HG03135 (cell line): Measurements from ENCODE around the gene SMPX.
"Not testable (repeated sequence)": the region's sequence is repeated elsewhere in the genome, so short reads cannot be mapped to it uniquely, and the experiment has no call there.

ENCODE experiments used
- ATAC-seq: cut with Tn5 transposase; IDR thresholded peaks from one replicate; pipeline ENCODE4 v1.9.1; 2021; ENCODE audit warnings: mild to moderate bottlenecking, moderate library complexity; ENCODE audit not compliant: unreplicated experiment

Gene SMPX

DNA sequence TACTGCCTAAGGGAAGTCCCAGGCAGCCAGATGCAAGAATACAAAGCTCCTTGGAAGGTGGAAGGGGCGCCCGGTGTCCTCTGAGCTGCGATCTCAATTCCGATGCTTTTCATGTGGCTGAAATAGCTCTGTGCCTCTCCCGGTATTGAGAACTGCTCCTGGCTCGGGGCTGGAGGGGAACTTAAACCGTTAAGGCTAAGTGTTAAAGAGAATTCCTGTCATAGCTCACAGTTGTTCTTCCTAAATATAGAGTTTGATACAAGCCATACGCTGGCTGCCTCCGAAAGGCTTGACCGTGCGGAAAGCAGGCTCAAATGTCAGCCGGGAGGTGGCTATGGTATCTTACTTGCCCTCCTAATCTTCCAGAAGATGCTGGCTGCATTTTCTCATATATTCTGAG, at the start of gene SMPX:
Gene SMPX (minus strand): TSS at position 157 of the 400 bp plus-strand sequence. CDS start 3,826 bp downstream, outside the sequence.
- no peak for ATAC-seq

DNA sequence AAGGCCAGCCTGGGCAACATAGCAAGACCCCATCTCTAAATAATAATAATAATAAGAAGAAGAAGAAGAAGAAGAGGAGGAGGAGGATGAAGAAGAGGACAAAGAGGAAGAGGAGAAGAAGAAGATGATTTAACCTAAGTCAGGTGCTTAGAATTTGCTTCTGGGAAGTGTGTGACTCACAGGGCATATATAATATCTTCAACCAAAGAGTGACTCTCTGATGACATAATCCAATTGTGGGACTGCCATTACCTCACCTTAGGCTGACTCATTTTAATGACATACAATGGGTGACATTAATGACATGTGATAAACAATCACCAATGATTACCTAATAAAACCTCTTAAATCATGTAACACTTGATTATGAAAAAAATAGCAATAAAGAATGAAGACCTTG, 48.8 kb upstream of the SMPX start:
- no peak for ATAC-seq

DNA sequence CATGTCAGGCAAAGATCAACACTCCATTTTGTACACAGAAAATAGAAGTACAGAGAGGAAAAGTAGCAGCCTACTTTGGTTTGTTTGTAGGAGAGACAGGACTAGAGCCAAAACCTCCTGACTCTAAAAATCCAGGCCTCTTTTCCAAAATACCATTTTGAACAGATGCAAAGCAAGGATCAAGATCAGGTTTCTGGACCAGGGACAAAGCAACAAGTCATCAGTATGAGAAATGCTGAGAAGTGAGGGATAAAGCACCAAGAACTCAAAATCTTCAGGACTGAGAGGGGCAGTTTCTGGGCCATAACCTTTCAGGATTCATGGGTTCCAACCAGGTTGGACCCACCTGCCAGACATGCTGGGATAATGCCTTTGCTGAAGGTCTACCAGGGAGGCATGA, 44.9 kb upstream of the SMPX start:
- ATAC-seq, result no peak

DNA sequence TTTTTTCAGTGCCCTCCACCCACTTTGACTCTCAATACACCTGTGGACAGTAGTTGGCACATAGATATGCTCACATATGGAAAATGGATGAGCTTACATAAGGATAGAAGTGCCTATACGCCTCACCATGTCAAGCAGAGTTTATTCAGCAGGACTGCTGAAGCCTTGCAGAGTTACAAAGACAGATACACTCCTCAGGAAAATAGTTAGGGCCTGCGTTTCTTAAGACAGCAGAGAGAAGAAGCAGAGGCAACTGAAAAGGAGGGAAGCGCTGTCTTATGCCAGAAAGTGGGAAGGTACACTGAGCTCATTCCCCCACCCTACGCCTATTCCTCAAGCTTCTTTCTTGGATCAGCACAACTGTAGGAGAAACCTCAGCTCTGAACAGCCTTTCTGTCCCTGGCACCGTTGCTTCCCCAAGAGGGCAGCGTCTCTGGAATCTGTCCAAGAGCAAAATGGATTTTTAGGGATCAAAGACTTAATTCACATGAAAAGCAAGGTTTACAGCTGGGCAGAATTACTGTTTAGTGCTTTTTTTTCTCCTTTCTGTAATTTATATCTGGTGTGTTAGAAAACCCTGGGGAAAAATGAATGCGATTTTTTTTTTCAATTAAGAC, 44.2 kb upstream of the SMPX start:
- no peak for ATAC-seq

DNA sequence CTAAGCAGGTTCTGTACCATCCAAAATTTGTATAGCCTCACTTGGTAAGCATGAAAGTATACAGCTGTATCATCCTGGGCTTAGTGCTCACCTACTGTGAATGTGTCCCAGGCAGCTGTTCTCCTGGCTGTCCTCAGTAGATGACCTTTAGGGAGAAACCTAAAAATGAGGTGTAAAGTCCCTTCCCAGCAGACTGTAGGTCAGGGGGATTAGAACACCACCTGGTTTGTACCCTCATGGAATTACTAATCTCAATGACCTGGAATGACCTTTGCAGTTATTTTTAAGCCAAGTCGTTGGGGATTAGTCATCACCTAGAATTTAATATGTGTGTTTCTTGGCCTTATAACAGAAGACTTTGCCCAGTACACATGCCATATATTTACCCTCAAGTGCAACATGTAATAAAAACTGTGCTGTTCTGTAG, 42.4 kb upstream of the SMPX start:
- ATAC-seq, result no peak

DNA sequence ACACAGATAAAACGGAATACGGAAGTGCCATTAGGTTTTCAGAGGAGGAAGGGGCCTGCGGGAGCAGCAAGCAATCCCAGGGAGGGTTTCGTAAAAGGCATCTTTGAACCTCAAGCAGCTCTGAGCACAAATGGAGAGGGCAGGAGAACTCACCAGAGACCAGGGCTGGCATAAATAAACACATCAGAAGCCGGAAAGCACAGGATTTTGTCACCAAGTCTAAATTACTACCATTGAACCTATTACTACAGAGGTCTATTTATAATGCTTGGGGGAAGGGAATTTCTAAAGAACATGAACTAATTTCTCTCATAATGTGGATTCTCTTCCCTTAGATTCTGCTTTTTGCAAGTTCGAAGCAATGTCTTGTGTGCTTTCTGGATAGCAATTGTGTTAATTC, 41.9 kb upstream of the SMPX start:
- ATAC-seq, result no peak

DNA sequence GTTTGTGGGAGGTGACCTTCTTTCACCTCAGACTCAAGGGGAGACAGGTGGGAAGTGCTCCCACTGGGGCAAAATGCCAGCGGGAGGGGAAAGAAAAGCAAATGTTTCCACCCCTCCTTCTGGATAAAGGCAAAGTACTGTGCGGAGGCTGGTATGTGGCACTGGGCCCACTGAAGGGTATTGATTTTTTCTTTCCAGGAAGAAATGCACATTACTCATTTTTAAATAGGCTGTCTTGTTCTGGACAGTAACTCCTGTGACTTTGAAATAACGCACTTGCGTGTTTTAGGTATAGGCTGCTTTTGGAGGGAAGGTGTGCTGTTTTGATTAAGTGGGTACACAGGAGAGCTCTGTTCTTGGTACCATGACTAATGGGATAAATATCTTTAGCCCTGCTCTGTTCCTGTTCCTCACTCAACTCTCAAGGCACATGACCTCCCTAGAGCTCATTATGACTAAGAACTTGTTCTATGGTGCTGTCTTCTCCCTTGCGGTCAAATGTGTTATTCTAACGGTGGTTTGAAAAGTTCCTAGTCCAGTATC, 40.8 kb upstream of the SMPX start:
- no peak for ATAC-seq

DNA sequence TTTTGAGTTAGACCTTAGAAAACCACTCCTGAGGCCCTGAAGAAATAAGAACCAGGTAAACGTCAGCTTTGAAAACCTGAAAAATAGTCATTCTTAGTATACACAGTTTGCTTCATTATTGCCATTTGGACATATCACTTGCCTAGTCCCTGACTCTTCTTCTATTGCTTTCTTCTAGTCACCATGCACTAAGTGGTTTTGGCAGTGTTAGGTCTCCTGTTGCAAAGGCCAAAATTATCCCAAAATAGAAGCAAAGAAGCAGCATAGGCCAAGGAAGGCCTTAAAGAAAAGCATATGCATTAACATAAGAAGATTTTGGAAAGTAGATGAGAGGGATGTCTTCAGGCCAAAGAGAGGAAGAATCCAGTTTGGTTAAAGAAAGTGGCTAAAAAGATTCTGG, 24.1 kb upstream of the SMPX start:
- ATAC-seq, result no peak

DNA sequence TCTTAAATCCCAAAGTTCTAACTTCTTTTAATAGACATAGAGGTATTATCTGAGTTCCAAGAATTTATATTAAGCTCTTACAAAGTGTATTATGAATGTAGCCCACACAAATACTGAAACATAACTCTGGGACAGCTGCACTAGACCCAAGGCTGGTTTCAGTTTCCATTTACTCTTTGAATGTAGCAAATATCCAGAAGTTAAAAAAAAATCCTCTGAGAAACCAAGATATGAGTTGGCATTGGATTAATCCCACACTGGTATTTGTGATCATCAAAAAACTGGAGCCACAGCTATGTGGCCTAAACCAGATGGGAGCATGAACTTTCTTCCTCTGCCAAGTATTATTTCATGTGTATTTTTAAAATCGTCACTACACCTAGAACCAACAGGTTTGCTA, 23.6 kb upstream of the SMPX start:
- peak; percentile 60 for ATAC-seq

DNA sequence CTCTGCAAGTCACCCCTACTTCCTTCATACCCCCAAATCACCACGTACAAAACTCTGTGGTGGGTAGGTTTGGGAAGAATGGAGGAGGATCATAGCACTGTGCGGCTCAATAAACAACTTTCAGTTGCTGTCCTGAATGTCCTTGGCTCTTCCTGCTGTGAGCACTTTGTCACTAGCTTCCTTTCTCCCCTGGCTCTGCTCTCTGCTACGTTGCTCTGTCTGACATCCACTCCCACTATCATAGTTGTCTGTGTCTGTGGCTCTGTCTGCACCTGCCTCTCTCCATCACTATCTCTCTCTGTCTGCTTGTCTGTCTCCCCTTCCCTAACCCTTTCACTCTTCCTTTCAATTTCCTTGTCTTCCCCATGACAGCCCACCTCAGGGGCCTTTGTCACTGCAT, 21.2 kb upstream of the SMPX start:
- ATAC-seq, result no peak

DNA sequence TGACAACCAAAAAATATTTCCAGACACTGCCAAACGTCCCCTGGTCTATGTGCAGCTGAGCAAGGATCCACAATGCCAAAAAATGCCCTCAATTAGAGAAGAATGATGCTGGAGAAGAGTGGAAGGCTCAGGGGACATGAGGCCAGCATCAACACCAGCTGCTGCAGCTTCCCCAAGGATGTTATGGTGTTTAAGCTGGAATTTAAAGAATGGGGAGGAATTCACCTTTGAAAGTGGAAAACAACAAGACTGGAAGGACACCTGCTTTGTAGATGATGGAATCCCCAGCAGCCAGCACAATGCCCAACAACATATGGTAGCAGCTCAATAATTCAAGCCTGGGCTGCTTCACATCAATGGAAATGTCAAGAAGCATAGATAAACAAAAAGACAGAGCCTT, 20.3 kb upstream of the SMPX start:
- ATAC-seq, result no peak

DNA sequence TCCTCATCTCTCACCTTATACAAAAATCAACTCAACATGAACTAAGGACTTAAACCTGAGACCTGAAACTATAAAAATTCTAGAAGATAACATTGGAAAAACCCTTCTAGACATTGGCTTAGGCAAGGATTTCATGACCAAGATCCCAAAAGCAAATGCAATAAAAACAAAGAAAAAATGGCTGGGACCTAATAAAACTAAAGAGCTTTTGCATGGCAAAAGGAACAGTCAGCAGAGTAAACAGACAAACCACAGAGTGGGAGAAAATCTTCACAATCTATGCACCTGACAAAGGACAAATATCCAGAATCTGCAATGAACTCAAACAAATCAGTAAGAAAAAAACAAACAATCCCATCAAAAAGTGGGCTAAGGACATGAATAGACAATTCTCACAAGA, 17.2 kb upstream of the SMPX start:
- not testable (repeated sequence) for ATAC-seq

DNA sequence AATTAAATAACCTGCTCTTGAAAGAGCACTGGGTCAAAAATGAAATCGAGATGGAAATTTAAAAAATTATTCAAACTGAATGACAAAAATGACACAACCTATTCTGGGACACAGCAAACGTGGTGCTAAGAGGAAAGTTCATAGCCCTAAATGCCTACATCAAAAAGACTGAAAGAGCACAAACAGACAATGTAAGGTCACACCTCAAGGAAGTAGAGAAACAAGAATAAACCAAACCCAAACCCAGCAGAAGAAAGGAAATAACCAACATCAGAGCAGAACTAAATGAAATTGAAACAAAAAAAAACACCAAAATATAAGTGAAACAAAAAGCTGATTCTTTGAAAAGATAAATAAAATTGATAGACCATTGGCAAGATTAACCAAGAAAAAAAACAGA, 15.1 kb upstream of the SMPX start:
- ATAC-seq, result not testable (repeated sequence)

DNA sequence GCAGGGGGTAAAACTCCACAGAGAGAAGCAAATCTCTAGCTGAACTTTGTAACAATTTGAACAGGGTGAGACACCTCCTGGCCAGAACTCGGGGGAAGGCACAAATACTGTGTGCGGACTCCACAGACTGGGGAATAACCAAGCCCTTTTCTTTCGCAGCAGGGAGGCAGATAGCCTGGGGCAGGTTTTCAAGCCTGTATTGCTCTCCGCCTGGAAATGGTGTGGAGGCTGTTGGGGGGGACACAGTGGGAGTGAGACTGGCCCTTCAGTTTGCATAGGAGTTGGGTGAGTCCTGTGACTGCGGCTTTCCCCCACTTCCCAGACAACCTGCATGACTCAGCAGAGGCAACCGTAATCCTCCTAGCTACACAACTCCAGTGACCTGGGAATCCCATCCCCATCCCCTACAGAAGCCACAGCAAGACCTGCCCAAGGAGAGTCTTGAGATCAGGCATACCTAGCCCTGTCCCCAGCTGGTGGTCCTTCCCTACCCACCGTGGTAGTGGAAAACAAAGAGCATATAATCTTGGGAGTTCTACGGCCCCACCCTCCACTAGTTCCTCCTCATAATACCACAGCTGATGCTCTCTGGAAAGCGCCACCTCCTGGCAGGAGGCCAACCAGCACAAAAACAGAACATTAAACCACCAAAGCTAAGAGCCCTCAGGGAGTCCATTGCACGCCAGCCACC, 12.9 kb upstream of the SMPX start:
- no peak for ATAC-seq

DNA sequence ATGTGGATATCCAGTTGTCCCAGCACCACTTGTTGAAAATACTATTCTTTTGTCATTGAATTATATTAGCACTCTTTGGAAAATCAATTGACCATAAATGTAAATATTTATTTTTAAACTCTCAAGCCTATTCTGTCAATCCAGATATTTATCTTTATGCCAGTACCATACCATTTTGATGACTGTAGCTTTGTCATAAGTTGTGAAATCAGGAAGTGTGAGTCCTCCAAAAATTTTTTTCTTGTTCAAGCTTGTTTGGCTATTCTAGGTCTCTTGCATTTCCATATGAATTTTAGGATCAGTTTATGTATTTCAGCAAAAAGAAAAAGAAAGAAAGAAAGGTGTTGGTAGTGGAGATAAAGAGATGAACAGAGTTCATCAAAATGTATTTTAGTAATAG, 8.2 kb upstream of the SMPX start:
- no peak for ATAC-seq

DNA sequence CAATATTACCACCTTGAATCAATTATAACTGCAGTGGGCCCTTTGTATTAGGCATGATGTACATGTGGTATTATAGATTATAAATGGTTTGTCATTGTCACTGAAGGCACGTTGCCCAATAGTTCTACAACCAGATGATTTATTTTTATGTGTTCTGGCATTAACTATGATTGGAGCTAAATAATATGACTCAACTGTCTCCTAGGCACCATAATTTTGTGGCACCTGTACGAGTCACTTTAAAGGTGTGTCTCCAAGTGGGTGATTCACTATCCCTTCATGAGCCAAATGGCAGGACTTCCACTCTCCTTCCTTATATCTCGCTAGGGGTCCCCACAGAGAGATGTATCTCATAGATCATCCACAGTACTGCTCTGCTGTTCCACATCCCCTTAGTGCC, 6.1 kb upstream of the SMPX start:
- ATAC-seq, result no peak

DNA sequence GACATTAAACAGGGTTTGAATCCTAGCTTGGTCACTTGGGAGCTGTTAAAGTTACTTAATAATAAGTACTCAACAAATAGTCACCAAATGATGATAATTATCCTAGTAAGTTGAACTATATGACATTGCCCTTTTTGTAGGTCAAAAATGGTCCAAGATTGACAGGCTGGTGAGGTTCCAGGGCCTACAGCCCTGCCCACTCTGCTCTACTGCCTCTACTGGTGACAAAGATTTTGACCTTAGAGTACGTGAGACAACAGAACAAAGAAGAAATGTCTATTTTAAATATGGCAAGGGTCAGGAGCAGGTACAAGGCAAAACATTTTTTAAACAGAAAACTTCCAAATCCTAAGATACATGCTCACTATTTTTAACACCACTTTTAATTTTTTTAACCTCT, 572 bp upstream of the SMPX start:
- ATAC-seq, result no peak

DNA sequence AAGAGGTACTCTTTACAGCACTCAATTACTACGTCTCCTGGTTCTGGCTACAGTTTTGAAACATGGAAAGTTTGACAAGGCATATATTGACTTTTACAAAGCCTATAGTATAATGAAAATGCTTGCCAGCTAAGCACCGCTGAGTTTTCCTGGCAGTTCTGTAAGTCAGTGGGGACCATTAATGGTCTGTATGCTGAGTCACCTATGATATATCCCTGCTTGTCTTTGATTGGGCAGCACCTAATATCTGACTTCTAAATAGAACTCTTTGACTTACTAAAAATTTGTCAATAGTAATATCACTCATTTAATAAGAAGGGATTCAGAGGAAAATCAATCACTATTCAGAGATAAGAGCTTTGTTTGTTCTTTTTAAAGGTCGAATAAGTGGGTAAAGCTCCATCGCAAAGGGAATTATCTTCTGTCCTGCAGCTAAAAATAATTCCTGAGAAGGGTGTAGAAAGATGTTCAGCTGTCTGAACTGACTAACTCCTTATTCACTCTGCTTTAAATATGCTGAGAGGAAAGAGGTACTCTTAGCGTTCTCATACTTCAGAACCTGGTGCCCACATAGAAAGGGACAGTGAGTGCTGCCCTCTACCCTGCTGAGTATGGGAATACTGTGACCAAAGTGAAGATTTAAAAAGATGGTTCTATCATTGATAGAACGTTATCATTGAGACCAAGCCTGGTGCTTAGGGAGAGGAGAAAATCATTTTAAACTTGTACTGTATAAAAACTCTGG, 959 bp downstream of the SMPX start:
- ATAC-seq, result no peak

DNA sequence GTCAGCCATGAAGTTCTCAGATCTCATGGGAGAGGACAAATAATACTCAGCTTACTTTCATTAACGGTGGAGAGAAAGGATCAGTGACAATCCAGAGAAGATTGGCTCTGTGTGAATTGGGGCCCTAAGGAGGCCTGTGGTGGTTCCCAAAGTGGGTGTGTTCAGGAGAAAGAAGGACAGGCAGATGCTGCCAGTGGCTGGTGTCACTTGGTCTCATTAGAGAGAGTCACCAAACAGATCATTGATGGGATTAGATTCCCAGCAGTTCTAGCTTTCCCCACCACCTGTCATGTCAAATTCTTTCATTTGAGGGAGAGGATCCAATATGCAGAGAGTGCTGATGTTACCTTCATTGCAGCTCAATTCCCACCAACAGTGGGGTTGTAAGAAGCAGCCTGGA, 8.0 kb downstream of the SMPX start:
- ATAC-seq, result no peak

DNA sequence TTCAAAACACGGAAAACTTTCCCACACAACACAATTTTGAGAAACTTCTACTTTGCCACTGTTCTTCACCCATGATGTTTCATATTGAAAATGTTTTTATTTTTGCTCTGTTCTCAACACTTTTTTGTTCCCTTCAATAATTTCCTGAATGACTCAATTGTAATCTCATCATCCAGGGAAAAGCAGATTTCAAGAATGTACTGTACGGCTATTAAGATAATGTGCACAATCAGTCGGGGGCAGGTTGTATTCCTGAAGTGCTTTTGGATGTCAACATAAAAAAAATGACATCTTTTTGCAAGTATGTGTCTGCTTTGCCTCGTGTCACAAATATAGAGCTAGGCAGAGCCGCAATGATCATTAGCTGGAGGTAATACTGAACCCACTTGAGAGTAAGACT, 9.7 kb downstream of the SMPX start:
- no peak for ATAC-seq

DNA sequence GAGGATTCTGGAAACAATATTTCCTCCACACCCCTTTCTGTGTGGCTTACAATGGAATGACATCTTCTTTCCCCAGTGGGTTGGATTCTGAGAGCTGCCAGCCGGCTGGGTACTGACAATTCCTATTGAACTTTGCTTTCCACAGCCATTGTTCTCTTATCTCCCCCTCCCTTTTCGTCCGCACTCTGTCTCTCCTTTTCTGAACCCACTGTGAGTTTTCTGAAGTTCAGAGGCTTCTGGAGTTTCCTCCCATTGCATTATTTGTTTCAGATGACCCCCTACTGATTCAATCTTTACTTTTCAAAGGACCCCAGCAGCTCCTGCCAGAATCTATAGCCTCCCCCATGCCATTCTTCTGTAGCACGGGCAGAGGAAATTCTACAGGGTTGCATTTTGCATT, 10.4 kb downstream of the SMPX start:
- no peak for ATAC-seq

DNA sequence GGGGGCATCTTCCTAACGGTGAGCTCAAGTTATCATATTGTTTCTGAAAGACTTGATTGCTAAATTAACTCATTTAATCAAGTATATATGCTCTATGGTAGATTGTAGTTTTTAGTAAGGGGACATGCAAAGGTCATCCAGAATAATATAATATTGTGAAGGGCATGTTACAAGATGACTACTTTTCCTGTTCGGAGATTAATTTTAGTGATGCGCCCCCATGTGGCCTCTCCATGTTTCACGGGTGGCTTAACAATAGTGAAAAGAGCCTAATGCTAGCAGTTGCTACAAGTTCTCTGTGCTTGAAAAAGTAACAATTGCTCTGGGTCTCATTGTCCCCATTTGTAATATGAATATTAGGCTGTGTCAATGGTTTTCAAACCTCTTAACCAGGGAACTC, 12.2 kb downstream of the SMPX start:
- ATAC-seq, result no peak
